Inflammatory macrophage treated with lipopolysaccharide for 4 hours (primary cell): ENCODE results near the gene ZNF423.

Experiments
- DNase-seq: peaks from one replicate; pipeline ENCODE4 v3.0.0-alpha.2; 2020

Gene ZNF423

DNA sequence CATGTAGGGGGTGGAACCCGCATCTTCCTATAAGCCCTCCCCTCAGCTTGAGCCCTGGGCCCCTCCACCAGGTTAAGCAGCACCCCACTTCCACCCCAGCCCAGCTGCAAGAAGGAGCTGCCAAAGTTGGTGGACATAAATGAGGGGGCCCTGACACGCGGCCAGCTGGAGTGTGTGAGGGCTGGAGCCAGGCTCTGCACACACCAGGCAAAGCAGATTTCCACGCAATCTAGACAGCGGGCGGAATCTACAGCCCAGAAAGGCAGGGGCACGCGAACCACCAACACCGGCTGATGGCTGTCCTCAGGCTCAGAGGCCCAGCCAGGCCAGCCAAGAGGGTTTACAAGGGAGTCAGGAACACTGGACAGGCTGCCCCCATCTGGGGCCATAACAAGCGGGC lies 171.2 kb downstream of the ZNF423 start:
- DNase-seq: no peak

DNA sequence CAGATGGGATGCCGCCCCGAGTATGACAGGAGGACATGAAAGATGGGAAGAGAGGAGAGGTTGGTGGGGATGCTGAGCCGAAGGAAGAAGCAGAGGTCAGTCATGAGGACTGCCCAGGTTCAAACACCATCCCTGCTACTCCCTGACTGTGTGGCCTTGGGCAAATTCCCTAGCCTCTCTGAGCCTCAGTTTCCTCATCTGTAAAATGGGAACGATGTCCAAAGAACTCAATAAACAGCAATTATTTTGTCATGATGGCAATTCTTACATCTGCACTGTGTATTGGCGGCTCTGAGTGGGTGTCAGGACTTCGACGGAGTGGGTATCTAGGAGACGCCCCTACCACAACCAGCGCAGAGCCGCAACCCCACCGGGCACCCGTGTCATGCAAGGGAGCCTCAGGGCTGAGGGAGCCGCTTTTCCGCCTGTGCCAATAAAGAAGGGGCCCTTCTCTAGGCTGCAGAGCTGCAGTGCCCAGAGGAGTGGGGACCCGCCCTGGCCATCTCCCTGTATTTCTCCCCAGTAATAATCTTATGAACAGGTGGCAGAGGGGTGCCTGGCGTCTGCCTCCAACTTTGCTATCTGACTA lies 173.2 kb downstream of the ZNF423 start:
- no peak for DNase-seq

DNA sequence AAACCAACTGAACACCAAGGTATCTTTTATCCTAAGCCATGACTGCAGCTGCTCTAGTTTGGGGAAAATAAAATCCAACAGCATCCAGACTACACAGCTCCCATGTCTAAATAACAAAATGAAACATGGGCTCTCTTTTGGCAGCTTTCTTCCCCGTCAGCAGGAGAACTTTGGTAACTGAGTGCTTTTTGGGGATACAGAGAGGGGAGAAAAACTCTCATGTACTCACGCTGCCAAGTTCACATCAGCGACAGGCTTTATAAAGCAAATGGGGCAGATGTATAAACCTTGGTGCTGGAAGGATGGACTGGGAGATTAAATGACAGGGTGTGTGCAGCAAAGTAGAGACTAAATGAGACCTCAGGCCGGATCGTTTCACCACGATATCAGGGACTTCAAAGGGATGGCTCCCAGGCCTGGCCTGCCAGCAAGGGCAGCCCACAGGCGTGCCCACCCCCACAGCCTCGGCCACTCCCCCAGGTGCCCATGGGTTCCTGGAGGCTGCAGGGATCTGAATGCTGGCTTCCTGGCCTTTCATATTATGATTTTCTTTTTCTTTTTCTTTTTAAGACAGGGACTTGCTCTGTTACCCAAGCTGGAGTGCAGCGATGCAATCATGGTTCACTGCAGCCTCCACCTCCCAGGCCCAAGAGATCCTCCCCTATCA lies 174.6 kb downstream of the ZNF423 start:
- no peak for DNase-seq

DNA sequence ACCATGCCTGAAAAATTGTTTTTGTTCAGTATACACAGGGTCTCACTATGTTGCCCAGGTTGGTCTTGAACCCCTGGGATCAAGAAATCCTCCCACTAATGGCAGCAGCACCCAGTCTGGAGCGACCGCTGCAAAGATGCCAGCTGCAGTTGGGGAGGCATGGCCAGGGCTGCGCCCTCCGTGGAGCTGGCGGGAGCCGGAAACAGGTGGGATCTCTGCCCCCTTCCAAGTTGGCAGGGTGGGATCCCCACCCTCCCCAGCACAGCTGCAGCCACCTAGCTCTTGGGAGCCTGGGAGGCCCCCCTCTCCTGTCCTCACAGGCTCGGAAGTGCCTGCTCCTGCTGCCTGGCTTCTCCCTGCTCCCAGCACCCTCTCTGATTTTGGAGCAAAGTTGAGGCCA lies 176.8 kb downstream of the ZNF423 start:
- no peak for DNase-seq

DNA sequence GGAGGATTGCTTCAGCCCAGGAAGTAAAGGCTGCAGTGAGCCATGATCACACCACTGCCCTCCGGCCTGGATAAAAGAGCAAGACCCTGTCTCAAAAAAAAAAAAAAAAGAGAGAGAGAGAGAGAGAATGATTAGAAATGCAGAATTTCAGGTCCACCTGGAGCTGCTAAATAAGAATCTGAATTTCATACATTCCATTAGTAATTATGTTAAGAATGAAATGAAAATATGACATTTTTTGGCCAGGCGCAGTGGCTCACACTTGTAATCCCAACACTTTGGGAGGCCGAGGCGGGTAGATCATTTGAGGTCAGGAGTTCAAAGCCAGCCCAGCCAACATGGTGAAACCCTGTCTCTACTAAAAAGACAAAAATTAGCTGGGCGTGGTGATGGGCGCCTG lies 178.3 kb downstream of the ZNF423 start:
- peak; percentile 0 for DNase-seq

DNA sequence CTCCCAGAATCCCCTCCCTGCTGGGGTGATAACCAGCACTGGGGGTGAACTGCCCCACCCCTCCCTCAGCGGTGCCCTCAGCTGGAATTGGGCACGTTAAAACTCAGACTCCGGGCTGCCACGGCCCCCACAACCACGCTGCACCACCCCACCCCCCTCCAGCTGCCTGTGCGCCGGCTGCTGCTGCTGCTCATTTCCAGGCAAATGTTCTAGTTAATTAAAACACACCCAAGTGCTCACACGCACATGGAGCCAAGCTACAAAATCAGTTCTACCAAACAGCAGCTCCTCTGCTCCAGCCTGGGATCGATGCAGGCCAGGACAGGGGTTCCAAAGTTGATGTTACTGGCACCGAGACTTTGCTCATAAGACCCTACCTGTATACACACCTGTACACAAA lies 180.5 kb downstream of the ZNF423 start:
- DNase-seq: no peak

DNA sequence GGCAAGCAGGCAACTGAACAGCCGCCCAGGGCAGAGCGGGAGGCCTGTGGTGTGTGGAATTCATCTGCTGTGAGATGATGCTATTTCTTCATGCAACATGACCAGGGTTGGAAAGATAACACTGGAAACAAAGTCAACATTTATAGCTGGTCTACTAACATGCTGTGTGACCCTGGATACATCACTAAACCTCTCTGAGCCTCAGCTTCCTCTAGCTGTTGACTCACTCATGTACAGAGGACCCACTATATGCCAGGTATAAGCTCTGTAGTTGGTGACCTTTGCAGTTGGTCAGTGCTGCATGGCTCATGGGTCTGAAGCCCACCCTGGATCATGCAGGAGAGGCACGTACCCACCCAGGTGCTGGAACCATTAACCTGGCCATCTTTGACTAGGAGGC lies 180.9 kb downstream of the ZNF423 start:
- DNase-seq: no peak

DNA sequence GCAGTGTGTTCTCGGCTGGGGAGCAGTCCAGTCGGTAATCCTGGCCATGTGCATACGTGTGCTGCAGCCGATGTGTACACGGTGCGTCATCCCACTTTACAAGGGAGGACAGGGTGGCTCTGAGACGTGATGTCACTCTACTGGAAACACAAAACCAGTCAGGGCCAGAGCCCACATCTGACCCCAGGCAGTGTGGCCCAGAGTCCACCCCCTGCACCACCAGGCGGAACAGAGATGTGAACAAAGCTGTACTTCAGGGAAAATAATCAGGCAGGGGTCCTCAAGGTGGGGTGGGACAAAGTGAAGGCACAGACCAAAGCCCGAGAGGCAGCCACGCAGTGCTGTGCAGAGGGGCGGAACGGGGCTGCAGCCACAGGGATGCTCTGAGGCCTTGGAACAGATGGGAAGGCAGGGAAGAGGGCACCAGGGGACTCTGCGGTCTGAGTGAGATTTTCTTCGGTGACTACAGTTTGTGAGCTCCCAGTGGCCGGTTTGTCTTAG lies 181.5 kb downstream of the ZNF423 start:
- no peak for DNase-seq

DNA sequence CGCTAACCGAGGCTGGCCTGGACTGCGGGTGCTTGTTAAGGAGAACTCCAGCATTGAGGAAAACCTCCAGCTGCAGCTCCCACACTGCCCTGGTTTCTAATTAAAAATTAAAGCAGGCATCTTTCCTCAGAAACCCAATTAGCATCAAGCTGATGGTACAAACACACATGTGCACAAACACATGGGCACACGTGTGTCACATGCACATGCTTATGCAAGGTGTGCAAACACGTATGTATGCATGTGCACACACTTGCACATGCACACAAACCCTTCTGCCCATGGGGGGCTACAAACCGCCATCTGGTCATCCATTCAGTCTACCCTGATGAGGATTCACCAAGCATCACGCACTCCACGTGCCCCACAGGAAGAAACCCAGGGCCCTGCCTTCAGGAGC lies 182.5 kb downstream of the ZNF423 start:
- DNase-seq: no peak

DNA sequence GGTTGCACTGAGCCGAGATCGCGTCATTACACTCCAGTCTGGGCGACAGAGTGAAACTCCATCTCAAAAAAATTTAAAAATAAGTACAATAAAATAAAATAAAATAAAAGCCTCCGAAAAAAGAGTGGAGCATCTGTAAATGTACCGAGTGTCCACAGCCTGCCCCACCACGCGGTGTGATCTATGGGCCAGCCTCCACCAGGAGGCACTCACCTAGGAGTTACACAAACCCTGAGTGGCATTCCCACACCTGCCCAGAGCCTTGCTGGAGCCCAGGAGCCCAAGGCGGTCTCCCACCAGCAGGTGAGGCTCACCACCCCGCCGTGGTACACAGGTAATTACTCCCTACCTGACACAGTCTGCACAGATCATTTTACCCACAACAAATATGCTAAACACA lies 183.2 kb downstream of the ZNF423 start:
- no peak for DNase-seq

DNA sequence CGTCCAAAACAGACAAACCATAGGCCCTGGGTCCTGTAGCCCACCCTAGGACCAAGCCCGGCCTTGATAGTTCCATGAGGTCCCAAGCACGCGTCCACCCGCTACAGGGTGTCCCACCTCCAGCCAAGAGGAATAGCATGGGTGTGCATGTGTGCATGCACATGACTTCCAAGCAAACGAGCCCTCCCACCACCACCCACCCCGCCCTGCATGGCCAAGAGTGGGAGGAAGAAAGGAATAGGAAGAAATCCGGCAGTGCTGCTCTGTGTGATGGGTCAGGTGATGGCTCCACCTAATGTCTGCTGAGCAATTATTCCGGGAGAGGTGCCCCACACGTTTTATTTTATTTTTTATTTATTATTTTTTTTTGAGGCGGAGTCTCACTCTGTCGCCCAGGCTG lies 184.6 kb downstream of the ZNF423 start:
- no peak for DNase-seq

DNA sequence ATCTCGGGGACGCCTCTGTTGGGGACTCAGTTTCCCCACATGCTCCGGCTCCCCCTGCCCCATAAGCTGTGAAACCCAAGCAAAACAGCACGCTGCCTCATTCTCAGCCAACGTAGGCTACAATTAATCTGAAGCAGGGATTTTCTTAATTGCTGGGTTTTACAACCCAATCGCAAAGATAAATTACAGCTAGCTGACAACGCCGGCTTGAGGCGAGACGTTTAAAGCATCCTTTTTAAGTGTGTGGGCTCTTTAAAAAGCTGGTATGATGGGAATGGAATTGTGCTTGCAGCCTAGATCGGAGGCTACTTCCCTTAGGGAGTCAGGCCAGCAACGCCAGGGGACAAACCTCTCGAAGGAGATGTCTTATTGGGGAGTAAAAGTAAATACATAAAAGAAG lies 185.3 kb downstream of the ZNF423 start:
- no peak for DNase-seq

DNA sequence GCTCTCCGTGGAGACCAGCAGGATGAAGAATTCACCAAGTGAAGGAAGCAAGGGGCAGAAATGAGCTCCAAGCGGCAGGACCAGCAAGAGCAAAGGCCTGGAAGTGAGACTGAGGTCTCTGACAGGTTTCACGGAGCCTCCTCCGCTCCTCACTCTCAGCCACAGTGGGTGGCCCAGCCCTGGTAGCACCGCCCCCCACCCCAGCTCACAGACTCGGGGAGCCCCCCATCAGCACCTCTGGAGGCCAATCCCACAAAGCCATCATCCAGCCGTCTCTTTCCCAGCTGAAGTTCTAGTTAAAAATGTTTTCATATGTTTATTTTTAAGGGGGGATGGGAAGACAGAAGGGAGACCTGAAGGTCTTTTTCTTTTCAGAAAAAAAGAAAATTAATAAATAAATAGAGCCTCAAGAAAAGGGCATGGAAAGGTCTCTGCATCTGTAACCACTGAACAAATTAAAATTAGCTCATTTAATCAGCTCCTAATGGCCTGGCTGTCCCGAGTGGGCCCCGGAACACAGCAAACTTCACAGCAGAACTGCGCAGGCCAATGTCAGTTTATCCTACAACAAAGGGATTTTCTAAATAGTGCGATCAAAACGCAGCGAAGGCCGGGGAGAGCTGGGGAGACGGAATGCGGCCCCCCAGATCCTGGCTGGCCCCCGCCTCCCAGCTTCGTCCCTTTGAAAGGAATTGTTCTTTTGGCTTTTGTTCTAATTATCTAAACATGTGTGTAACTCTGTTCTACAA lies 190.3 kb downstream of the ZNF423 start:
- no peak for DNase-seq

DNA sequence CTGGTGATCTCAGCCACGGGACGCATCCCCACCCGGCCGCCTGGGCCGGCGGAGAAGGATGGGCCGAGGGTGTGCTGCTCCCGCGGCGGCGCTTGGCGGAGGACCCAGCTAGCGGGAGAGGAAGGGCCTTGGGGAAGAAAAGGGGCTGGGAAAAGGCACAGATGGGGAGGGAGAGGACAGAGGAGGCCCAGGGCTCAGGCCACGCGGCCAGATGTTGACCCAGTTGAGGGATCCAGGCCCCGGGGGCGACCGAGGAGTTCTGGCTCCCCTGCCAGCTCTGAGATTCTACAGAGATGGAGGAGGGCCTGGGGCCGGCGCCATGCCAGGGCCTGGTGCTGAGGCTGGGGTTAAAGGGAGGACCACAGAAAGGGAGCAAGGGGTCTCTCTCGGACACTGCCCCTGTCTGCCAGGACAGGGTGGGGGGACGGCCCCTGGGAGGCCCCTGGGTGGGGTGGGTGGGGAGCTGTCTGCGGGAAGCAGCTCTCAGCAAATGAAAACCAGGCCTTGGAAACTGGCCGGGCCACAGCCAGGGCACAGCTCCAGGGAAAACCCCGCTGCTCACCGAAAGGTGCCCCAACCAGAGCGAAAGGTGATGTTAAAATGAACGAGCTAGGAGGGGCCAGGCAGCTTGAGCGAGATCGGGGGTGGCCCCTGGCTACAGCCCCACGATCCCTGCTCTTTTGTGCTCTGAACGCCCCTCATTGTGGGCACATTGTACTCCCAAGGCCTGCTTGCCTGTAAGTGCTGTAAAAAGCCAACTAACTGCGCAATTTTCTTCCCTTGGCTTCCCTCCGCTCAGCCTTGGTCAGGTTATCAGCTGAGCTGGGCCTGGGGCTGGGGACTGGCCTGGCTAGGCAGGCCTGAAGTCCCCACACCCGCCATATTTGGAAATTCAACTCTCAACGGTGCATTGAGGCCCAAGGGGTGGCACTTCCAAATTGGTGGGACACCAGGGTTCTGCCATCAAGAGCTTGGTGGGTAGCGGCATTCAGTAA lies 191.4 kb downstream of the ZNF423 start:
- DNase-seq: no peak

DNA sequence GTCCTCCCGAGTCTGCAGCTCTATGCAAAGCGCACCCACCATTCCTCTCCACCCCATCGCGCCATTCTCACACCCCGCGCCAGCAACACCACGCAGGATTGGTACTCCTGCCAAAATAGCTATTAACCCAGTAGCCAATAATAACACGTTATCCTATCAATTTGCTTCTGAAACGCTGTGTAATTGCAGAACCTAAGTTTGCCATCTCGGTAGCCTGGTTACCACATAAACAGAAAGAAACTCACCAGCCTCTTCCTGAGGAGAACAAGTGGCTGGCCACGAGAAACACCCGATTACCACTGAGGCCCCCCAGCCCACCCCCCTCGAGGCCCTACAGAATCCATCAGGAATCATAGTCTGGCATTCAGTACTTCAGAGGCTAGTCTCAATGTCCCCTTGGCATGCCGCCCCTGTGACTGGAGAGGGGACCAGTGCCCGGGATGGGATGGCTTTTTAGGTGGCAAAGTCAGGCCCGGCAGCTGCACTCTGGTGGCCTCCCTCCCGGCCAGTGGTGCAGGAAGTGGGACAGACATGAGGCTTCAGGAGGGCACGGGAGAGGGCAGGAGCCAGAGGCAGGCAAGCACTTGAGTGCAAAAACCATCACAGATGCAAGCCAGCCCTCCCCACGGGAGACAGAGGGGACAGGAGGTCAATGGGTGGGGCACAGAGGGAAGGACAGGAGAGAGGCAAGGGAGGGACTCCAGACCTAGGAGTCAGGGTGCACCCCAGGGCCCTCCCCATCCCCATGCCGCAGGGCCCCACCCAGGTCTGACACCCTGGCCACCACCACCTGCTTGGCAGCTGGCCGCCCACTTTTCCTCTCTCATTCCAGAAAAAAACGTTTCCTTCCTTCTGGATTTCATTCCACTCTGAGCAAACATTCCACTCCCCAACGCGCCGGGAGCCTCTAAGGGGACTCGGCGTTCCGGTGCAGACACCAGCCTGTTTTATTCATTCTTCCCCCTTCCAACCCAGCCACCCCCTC lies 192.5 kb downstream of the ZNF423 start:
- DNase-seq: no peak

DNA sequence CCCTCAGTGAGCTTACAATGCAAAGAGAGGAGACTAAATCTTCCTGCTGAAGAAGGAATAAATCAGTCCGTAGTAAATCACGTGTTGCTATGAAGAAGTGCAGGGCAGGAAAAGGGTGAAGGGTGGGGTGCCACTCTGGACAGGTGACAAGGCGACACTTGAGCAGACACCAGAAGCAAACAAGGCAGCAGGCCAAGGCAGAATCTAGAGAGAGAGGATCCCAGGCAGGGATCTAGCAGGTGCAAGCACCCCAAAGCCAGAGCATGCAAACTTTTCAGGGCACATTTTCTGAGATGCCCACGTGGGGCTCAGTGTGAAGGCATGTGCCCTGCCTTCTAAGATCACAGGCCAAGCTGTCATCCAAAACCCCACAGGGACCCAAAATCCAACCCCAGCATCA lies 193.3 kb downstream of the ZNF423 start:
- no peak for DNase-seq

DNA sequence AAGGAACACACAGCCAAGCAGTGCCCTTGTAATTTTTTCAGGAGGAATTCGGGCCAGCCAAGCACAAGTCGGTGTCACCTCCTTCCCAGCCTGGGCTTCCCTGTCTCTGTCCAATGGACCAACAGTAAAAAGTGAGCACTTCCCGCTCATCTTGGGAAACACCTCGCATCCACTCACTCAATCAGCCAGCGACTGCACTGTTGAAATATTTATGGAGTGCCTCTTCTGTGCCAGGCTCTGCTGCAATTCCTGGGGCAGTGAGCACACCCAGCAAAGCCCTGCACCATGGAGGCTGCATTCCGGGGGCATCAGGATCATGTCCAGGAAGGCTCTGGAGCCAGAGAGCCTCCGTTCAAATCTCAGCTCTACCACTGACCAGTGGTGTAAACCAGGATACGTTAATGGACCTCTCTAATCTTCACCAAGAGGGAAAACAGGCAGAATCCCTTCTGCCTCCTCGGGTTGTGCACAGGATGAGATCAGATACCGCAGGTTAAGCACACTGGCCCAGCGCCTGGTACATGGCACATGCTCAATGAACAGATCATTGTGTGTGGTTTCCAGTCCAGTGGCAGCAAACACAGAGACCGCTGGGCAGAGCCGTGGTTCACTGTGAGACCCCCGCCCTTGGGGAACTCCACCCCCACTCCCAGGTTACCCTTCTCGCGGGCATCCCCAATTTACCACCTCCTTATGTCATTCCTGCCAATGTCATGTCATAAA lies 194.3 kb downstream of the ZNF423 start:
- no peak for DNase-seq

DNA sequence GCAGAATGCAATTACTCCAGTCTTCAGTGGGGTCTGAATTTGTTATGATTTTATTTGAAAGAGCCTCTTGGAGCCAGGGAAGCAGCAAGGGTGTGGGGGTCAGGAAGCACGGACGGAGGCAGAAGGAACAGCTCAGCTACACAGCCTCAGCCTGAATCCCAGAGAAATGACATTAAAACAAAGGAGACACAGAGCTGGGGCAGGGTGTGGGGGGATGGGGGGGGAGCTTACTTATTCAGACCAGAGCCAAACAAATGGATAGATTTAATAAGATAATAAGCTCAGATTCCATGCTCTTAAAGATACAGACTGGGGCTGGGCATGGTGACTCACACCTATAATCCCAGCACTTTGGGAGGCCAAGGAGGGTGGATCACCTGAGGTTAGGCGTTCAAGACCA lies 195.3 kb downstream of the ZNF423 start:
- DNase-seq: no peak

DNA sequence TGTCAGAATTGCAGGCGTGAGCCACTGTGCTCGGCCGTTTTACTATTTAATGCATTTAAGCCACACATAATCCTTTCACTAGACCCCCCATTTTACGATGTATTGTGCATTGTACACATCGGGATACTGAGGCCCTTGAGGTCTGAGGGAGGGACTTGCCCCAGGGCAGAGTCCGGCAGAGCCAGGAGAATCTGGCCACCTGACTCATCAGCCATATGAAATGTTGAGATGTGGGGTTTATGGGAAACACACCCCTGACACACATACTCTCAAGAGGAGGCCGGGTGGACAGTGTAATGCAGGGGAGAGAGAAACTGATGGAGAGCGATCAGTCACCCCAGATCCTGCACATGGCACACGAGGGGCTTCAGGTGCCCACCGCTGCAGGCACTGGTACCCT lies 196.6 kb downstream of the ZNF423 start:
- DNase-seq: no peak

DNA sequence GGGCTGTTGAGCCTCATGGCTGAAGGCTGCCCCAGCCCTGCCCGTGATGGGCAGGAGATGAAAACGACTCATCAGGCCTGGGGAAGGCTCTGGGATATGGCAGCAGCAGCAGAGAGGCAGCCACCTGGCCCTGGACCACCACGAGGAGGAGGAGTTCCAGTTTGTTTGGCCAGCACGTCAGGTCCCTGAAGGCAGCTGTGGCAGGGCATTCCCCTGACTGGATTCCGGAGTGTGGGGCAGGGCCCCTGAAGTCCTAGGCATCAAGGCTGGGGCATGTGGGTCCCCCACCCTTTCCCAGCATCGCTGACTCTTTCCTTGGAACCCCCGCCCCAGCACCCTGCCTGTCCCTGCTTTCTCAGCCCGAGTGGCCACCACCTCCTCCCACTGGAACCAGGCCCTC lies 197.4 kb downstream of the ZNF423 start:
- no peak for DNase-seq
